Measurements from ENCODE around the gene MMUT. TPM values are rescaled to one million over a fixed set of nuclear protein-coding genes. Genes with fewer than 3 reads are reported as not detected.
"Not testable (repeated sequence)": the region's sequence is repeated elsewhere in the genome, so short reads cannot be mapped to it uniquely, and the experiment has no call there.

MMUT gene
- total RNA-seq, 4 donors from 2014 or later = 14.9 to 16.9 (median 15.9) TPM

DNA sequence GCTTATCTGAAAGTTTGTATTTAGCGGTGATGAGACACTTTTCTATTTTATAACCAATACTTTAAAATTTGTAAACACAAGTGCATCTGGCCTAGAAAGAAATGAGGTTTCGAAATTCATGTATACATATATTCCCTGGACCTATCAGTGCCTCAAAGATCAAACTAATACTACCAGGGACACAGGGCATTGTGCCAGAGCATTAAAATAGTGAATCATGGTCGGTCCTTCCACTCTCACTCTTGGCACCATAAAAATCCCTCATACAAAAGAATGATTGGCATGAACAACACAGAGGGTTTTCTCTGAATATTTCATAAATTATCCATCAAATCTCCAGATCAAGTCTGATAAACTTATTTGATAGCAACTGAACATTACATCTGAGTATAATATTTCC lies 62.0 kb downstream of the MMUT start:
- no peak for DNase-seq (ENCODE audit: low spot score in 2 of 2)
- intact Hi-C loops (cut with DNase I; ENCODE audit: low total_unique reads) = no loop called here
- no peak overlapping the region for H3K4me3 ChIP-seq (ENCODE audit: low read depth, poor library complexity, severe bottlenecking)
- TF ChIP-seq CTCF (IDR thresholded peaks at IDR 0.05) = no peak
- no peak for TF ChIP-seq POLR2A (IDR thresholded peaks at IDR 0.05)
- 62 to 73% methylated on average over 3 of the region's 3 CpGs for WGBS, 2 donors

GRCh38 chr6:49386667-49387508 lies 76.2 kb downstream of the MMUT start:
- DNase-seq (ENCODE audit: low spot score in 2 of 2); intact Hi-C loops (cut with DNase I; ENCODE audit: low total_unique reads); H3K4me3 ChIP-seq (ENCODE audit: low read depth, poor library complexity, severe bottlenecking): not testable (repeated sequence)
- WGBS, 2 donors = 86 to 94% methylated on average over 24 to 25 of the region's 28 CpGs

GRCh38 chr6:49384904-49385303 lies 78.1 kb downstream of the MMUT start:
- DNase-seq (ENCODE audit: low spot score in 2 of 2) = no peak
- H3K4me3 ChIP-seq (ENCODE audit: low read depth, poor library complexity, severe bottlenecking) = no peak overlapping the region
- TF ChIP-seq POLR2A (IDR thresholded peaks at IDR 0.05) (no peak), CTCF (IDR thresholded peaks at IDR 0.05) (no peak)
- WGBS, 2 donors = 51% methylated on average over 2 of the region's 2 CpGs
- intact Hi-C loops (cut with DNase I; ENCODE audit: low total_unique reads) = no loop called here

Other genes with a start within 250 kb of the MMUT start
- gene CENPQ, start 117 bp upstream of the MMUT start, total RNA-seq = 1 to 10 TPM; 2.5 to 4.3 (median 2.8) TPM
- gene GLYATL3, start 36.7 kb upstream of the MMUT start, total RNA-seq = not detected
- gene C6orf141, start 87.4 kb upstream of the MMUT start, total RNA-seq = 10 to 100 TPM in 2 of 4 donors, 1 to 10 TPM in 2; 4.2 to 25.6 (median 9.5) TPM
- gene RHAG, start 173.6 kb upstream of the MMUT start, total RNA-seq = not detected

All from lower leg skin (tissue), 4 donors.